Naive thymus-derived CD8-positive, alpha-beta T cell (primary cell): ENCODE data around the gene CCDC69. TPM values are rescaled to one million over a fixed set of nuclear protein-coding genes. Genes with fewer than 3 reads are reported as not detected.

Source experiments
- ATAC-seq, 2 donors: fragments of 150-1000 bp; cut with Tn5 transposase in 1 of 2; sonication (Bioruptor Pico), chemical (Tn5 transposase) in 1 of 2; 1 replicate in 1 of 2; 2 replicates in 1 of 2; pipeline ENCODE4 v1.10.0; 2021; ENCODE audit warnings: mild to moderate bottlenecking in 2 of 2, moderate library complexity in 2 of 2
- POLR2A ChIA-PET: fragments of 350-600 bp; sonication (Branson Sonifier 250); formaldehyde crosslinking; loops from one replicate; lab custom pipeline; 2021; ENCODE audit warnings: antibody characterized with exemption; lab: Charles Lee
- DNase-seq, 10 donors: peaks; one replicate each; pipeline versions ENCODE4 v3.0.0 to v3.0.0-alpha.2; 2020 to 2022
- H3K27ac Mint-ChIP-seq, 10 donors: one replicate each; pipeline ENCODE4 v1.8.0; 2020 to 2022; ENCODE audit warnings: mild to moderate bottlenecking in 10 of 10, mixed read lengths in 10 of 10, moderate library complexity in 4 of 10, inconsistent platforms in 1 of 10
- H3K27me3 Mint-ChIP-seq, 5 donors: one replicate each; pipeline ENCODE4 v1.8.0; 2021 to 2022; ENCODE audit warnings: mixed read lengths in 5 of 5
- H3K36me3 Mint-ChIP-seq, 3 donors: one replicate each; pipeline ENCODE4 v1.8.0; 2020 to 2022; ENCODE audit warnings: mixed read lengths in 3 of 3, mild to moderate bottlenecking in 2 of 3, inconsistent platforms in 1 of 3
- H3K4me1 Mint-ChIP-seq, 4 donors: one replicate each; pipeline ENCODE4 v1.8.0; 2021 to 2022; ENCODE audit warnings: mixed read lengths in 4 of 4
- H3K4me3 Mint-ChIP-seq, 10 donors: one replicate each; pipeline ENCODE4 v1.8.0; 2020 to 2022; ENCODE audit warnings: mild to moderate bottlenecking in 10 of 10, mixed read lengths in 10 of 10, moderate library complexity in 6 of 10, inconsistent platforms in 1 of 10
- H3K9me3 Mint-ChIP-seq, 9 donors: one replicate each; pipeline ENCODE4 v1.8.0; 2020 to 2022; ENCODE audit warnings: mixed read lengths in 9 of 9, mild to moderate bottlenecking in 3 of 9, inconsistent platforms in 1 of 9, moderate library complexity in 1 of 9
- polyA plus RNA-seq, 3 donors: library from polyadenylated mRNA; unstranded; fragments of 300-500 nt; fragmentation: Illumina TruSeq; gene quantifications; one replicate each; pipeline ENCODE4 v1.2.3, GENCODE V29; 2021
- total RNA-seq, 8 experiments: library from RNA in 2 of 8; stranded (reverse) in 2 of 8; gene quantifications; one replicate each; pipeline ENCODE4 v1.2.3 and lab custom pipeline; 2021 to 2026

The CCDC69 gene
- total and polyA plus RNA-seq, 5 experiments from 2014 or later = 79.8 to 151 (median 130) TPM

DNA sequence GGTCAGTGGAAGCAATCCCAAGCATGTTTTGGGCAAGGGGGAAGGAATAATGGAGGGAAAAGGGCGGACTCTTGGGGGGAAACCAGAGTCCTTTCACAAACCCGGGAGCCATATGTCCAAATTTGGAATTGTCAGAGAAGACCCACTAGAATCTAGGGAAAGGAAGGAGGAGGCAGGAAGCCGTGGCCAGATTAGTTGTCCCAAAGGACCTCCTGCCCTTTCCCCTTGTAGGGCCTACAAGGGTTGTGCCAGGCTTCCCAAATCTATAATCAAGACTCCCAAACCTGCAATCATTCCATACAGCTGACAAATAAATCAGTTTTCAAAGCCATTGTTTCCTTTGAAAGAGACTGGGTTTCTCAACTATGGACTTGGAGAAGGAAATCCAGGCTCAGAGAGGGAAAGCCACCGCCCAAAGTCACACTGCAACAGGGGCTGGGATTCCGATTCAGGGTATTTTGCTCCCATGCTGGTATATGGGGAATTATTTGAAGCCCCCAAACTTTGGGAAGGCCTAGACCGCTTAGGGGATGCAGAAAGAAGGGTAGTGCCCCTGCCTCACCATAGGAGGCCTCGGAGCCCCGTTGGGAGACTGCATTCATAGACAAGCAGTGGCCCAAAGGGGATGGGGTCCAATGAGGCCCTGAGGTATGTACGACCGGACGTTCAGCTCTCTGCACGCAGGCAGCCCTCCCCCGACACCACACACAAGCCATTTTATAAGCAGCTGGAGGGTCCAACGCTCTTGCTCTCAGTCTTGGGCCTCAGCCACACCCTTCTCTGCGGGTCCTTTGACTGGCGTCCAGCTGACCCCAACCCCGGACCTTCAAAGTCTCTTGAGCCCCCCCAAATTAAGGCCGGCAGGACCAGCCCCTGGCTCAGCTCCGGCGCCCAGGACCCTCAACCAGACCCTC lies 67.1 kb downstream of the CCDC69 start:
- H3K27ac Mint-ChIP-seq = peak overlapping the region; percentile 94 to 99 (median 96)
- H3K4me3 Mint-ChIP-seq = peak overlapping the region; percentile 93 to 99 (median 95)
- peak in 3 of 10 donors; percentile 22 to 33 (median 26) for DNase-seq

DNA sequence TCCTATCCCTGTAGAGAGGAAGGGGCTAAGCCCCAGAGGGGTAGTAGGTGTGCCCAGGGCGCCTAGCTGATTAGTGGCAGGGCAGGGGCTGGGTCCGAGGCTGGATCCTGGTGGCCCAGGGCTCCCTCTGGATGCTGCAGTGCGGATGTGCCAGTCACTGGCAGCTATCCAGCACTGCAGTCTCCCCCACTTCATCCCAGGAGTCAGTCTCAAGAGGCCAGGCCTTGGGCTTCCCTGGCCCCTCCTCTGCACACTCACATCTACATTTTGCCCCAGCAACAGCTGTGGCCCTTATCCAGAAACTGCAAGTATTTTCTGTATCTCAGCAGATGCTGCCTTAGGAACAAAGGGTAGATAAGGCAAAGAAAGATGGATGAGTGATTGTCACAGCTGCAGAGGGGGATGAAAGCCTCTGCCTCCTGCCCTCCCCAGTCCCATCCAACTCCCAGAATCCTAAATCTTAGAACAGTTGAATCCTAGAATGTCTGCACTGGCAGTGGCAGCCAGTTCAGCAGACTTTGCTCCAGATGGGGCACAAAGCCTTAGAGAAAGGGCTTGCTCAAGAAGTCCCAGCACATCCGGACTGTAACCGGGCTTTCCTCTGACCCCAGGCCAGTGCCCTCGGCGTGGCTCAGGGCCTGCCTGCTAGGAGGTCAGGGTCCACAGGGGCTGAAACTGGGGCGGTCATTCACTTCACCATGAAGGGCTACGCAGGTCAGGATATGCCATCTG lies 68.0 kb downstream of the CCDC69 start:
- ATAC-seq = peak; percentile 12 to 24
- H3K36me3 Mint-ChIP-seq = peaks cover 0 to 17% (median 7%) of the 10 kb centered on the region in 3 donors
- no peaks in the 10 kb centered on the region for H3K27me3 Mint-ChIP-seq
- no peaks in the 10 kb centered on the region for H3K9me3 Mint-ChIP-seq
- peak in 2 of 10 donors; percentile 29 to 37 for DNase-seq
- peaks cover 49 to 81% (median 70%) of the 10 kb centered on the region in 4 donors for H3K4me1 Mint-ChIP-seq
- POLR2A ChIA-PET = interaction anchor here (0.8 to 12.2 kb wide), 12 partner anchors 8 to 79 kb away, joined by 3 to 185 read pairs (median 5); partner anchors contain the start of gene CCDC69
- peak overlapping the region; percentile 94 to 99 (median 96) for H3K27ac Mint-ChIP-seq
- peak overlapping the region; percentile 93 to 99 (median 95) for H3K4me3 Mint-ChIP-seq

More for the DNA sequence above, 67.1 kb downstream of the CCDC69 start:
- Mint-ChIP-seq H3K27me3 (no peaks in the 10 kb centered on the region), H3K9me3 (no peaks in the 10 kb centered on the region), H3K4me1 (peaks cover 42 to 73% (median 65%) of the 10 kb centered on the region in 4 donors), H3K36me3 (peaks cover 0 to 17% (median 7%) of the 10 kb centered on the region in 3 donors)
- peak; percentile 15 to 24 for ATAC-seq
- POLR2A ChIA-PET = interaction anchor here (0.6 to 12.2 kb wide), 18 partner anchors 8 to 78 kb away, joined by 3 to 185 read pairs (median 4); partner anchors contain the start of gene CCDC69

DNA sequence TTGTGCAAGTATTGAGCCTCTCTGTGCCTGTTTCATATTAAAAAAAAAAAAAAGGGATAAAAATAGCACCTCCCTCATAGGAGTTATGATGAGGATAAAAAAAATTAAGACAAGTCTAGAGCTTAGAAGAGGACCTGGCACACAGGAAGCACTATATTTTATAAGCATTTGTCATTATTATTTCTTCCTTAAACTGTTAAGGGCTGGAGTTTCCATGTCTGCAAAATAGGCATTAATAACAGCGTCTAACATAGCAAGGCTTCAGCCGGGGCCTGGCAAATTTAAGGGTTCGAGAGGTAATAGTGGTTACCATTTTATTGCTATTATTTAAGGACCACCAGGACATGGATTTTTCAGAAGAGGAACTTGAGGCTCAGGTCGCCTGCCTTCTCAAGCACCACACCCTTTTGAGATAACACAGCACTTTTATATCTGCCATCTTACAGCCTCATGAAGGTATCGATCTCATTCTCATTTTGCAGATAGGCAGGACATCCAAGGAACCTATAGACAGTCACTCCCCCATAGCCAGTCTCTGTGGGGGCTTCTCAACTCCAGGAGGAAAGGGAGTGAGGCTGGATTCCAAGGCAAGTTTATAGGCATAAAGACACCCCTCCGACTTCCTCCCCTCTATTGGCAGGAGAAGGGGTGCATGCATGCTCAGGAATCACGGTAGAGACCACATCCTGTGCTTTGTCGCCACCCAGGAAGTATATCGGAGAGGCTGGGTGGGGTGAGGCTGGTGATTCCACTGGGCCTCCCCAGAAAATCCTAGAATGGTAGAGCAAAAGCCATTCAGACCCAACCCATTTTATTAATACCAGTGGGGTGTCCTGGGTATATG lies 68.7 kb downstream of the CCDC69 start:
- peaks cover 0 to 17% (median 7%) of the 10 kb centered on the region in 3 donors for H3K36me3 Mint-ChIP-seq
- peak; percentile 42 to 65 for ATAC-seq
- H3K4me1 Mint-ChIP-seq = peaks cover 50 to 84% (median 73%) of the 10 kb centered on the region in 4 donors
- POLR2A ChIA-PET = interaction anchor here (0.7 to 12.2 kb wide), 18 partner anchors 9 to 97 kb away, joined by 3 to 185 read pairs (median 4); partner anchors contain the start of genes CCDC69 and GM2A
- peak in 9 of 10 donors; percentile 44 to 82 (median 60) for DNase-seq
- no peaks in the 10 kb centered on the region for H3K27me3 Mint-ChIP-seq
- peak overlapping the region; percentile 94 to 99 (median 96) for H3K27ac Mint-ChIP-seq
- H3K4me3 Mint-ChIP-seq = peak overlapping the region; percentile 93 to 99 (median 95)
- H3K9me3 Mint-ChIP-seq = no peaks in the 10 kb centered on the region

DNA sequence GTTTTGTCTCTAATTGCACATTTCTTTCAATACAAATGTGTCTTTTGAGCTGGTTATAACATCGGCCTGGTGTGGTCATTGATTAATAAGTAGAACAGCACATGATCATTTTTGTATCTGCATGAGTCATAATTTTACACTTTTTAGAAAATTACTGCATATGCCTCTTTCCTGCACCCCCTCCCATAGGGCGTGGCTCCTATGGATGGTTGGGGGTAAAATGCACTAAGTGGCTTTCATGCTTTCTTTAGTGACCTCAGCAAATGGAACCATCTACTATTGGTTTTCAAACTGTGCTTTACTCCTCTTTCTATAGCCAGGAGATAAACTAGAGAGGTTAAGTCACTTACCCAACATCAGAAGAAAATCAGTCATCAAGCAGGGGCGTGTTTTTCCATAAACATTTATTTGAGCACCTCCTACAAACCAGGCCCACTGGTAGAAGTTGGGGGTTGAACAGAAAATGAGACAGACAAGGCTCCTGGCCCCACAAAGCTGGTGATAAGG lies 70.1 kb downstream of the CCDC69 start:
- no peaks in the 10 kb centered on the region for H3K27me3 Mint-ChIP-seq
- DNase-seq = no peak
- H3K4me3 Mint-ChIP-seq = peak overlapping the region; percentile 29 to 99 (median 82)
- H3K36me3 Mint-ChIP-seq = peaks cover 0 to 20% (median 7%) of the 10 kb centered on the region in 3 donors
- peak overlapping the region; percentile 90 to 100 (median 98) for H3K27ac Mint-ChIP-seq
- POLR2A ChIA-PET = interaction anchor here (1.0 to 12.2 kb wide), 7 partner anchors 10 to 71 kb away, joined by 3 to 185 read pairs (median 4); no protein-coding TSS in a partner anchor
- H3K4me1 Mint-ChIP-seq = peaks cover 53 to 89% (median 81%) of the 10 kb centered on the region in 4 donors
- no peak for ATAC-seq
- H3K9me3 Mint-ChIP-seq = no peaks in the 10 kb centered on the region

DNA sequence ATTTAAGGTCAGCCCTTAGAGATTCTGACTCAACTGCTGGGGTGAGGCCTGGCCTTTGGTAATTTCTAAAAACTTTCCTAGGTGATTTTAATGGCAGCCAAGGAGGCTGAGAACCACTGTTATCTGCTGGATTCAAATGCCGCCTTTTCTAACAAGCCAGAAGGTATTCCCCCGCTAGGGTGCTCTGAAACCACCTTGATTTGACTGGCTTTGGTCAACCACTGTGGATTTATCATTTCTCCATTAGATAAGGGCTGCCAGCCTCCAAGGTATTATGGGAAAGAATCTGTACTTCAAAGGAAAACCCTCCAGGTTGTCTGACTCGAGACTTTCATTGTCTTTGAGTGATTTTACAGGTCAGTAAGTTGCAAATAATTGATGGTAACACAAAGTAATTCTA lies 70.6 kb downstream of the CCDC69 start:
- POLR2A ChIA-PET = interaction anchor here (0.8 to 12.2 kb wide), 5 partner anchors 12 to 72 kb away, joined by 3 to 185 read pairs (median 5); no protein-coding TSS in a partner anchor
- no peak for ATAC-seq
- H3K27ac Mint-ChIP-seq = peak overlapping the region; percentile 90 to 100 (median 98)
- H3K27me3 Mint-ChIP-seq = no peaks in the 10 kb centered on the region
- peaks cover 0 to 20% (median 7%) of the 10 kb centered on the region in 3 donors for H3K36me3 Mint-ChIP-seq
- H3K4me3 Mint-ChIP-seq = peak overlapping the region in 9 of 10 donors; percentile 29 to 99 (median 94)
- H3K9me3 Mint-ChIP-seq = no peaks in the 10 kb centered on the region
- H3K4me1 Mint-ChIP-seq = peaks cover 52 to 89% (median 81%) of the 10 kb centered on the region in 4 donors
- no peak for DNase-seq

DNA sequence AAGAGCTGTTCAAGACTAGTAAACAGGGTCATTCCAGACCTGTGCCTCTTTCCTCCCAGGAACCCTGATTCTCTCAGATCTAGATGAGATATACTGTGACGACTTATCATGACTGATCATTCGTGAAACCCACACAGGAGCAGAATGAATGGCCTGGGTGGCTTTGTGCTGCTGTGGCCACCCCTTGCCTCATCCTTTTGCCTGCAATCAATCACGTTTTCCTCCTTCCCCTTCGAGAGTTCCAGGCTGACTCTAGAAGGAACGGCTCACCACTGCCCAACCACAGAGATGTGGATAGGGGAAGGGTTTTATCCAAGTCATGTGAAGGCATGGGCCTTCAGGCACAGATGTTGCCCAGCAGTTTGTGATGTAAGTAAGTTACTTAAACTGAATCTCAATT lies 72.1 kb downstream of the CCDC69 start:
- peak overlapping the region; percentile 94 to 100 (median 98) for H3K27ac Mint-ChIP-seq
- no peak for DNase-seq
- H3K36me3 Mint-ChIP-seq = peaks cover 0 to 30% (median 12%) of the 10 kb centered on the region in 3 donors
- no peaks in the 10 kb centered on the region for H3K9me3 Mint-ChIP-seq
- ATAC-seq = no peak
- peak overlapping the region; percentile 71 to 95 (median 82) for H3K4me3 Mint-ChIP-seq
- POLR2A ChIA-PET = interaction anchor here (0.8 to 12.2 kb wide), 3 partner anchors 10 to 72 kb away, joined by 3 to 185 read pairs (median 88); partner anchors contain the start of gene CCDC69
- peaks cover 56 to 99% (median 92%) of the 10 kb centered on the region in 4 donors for H3K4me1 Mint-ChIP-seq
- no peaks in the 10 kb centered on the region for H3K27me3 Mint-ChIP-seq

DNA sequence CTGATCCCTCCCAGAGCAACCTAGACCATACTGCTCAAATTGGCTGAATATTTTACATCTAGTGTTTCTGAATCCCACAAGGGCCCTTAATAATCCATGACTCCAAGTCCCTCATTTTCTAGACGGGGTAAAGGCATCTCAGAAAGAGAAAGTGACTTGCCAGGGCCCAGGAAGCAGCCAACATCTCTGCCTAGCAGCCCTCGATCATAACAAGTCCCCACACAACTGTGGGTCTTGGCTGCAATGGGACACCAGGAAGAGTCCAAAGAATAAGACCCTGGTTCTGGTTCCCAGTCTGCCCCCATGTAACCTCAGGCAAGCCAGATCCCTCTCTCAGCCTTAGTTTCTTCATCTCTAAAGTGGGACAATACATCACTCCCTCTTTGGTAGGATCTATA lies 72.6 kb downstream of the CCDC69 start:
- Mint-ChIP-seq H3K27ac (peak overlapping the region; percentile 94 to 100 (median 98)), H3K36me3 (peaks cover 0 to 36% (median 16%) of the 10 kb centered on the region in 3 donors), H3K4me1 (peaks cover 54 to 100% (median 96%) of the 10 kb centered on the region in 4 donors), H3K27me3 (no peaks in the 10 kb centered on the region), H3K4me3 (peak overlapping the region; percentile 71 to 95 (median 82)), H3K9me3 (no peaks in the 10 kb centered on the region)
- POLR2A ChIA-PET = interaction anchor here (0.8 to 12.2 kb wide), 6 partner anchors 10 to 87 kb away, joined by 3 to 185 read pairs (median 6); partner anchors contain the start of gene CCDC69
- no peak for ATAC-seq
- peak in 3 of 10 donors; percentile 24 to 32 (median 28) for DNase-seq

DNA sequence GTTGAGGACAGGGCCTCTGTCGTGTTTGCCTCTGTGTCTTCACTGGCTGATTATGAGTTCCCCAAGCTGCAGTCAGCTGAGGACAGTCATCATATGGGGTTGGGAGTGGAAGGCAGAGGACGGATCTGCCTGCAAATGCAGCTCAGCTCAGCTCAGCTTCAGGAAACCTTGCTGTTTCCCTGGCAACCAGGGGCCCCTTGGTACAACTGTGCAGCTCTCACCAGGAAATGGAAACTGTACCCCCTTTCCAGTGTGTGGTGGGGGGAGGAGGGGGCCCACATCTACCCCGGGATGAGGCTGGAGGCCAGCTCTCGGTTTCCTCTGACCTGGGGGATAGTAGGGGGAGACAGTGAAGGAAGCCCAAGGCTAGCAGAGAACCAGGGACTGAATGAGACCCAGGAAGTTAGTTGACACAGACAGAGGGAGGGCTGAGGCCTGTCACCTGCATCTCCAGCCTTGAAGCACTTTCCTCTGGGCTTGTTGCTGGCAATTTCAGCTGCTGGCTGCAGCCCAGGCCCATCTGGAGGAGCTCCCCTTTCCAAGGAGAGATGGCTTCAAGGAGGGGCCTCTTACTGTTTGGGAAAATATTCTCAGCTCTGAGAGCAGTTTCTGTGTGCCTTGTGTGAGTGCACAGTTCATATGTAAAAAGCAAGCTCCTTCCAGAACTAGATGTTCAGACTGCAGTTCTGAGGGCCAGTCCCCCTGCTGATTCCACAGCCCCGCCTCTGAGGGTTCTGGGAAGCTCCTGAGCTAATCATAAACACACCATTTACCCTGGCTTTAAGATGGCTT lies 73.2 kb downstream of the CCDC69 start:
- DNase-seq = peak; percentile 61 to 92 (median 82)
- Mint-ChIP-seq H3K9me3 (no peaks in the 10 kb centered on the region), H3K4me1 (peaks cover 53 to 100% (median 97%) of the 10 kb centered on the region in 4 donors), H3K27me3 (no peaks in the 10 kb centered on the region), H3K4me3 (peak overlapping the region; percentile 71 to 95 (median 82)), H3K36me3 (peaks cover 0 to 40% (median 18%) of the 10 kb centered on the region in 3 donors), H3K27ac (peak overlapping the region; percentile 94 to 100 (median 98))
- POLR2A ChIA-PET = interaction anchor here (0.7 to 12.2 kb wide), 11 partner anchors 9 to 101 kb away, joined by 3 to 185 read pairs (median 4); partner anchors contain the start of gene CCDC69
- peak; percentile 79 to 93 for ATAC-seq

DNA sequence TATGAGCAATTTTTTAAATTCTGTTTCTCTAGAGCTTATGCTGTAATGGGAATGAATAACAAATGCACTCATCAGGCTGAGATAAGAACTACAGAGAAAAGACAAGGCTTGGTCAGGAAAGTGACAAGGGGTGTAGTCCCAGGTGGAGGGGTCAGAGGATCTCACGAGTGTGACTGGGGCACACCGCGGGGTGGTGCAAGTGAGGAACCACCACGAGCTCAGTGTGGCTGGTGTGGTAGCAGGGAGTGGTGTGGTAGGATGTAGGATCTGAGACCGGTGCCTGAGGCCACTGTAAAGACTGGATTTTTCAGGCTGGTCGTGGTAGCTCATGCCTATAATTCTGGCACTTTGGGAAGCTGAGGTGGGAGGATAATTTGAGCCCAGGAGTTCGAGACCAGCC lies 75.3 kb downstream of the CCDC69 start:
- peak overlapping the region; percentile 94 to 100 (median 98) for H3K27ac Mint-ChIP-seq
- POLR2A ChIA-PET = interaction anchor here (0.6 to 12.2 kb wide), 9 partner anchors 7 to 75 kb away, joined by 3 to 185 read pairs (median 7); partner anchors contain the start of genes ANXA6 and CCDC69
- ATAC-seq (no peak), DNase-seq (peak in 1 of 10 donors; percentile 22)
- H3K27me3 Mint-ChIP-seq = no peaks in the 10 kb centered on the region
- H3K36me3 Mint-ChIP-seq = peaks cover 0 to 49% (median 21%) of the 10 kb centered on the region in 3 donors
- peak overlapping the region; percentile 34 to 94 (median 80) for H3K4me3 Mint-ChIP-seq
- H3K4me1 Mint-ChIP-seq = peaks cover 54 to 100% (median 100%) of the 10 kb centered on the region in 4 donors
- no peaks in the 10 kb centered on the region for H3K9me3 Mint-ChIP-seq

DNA sequence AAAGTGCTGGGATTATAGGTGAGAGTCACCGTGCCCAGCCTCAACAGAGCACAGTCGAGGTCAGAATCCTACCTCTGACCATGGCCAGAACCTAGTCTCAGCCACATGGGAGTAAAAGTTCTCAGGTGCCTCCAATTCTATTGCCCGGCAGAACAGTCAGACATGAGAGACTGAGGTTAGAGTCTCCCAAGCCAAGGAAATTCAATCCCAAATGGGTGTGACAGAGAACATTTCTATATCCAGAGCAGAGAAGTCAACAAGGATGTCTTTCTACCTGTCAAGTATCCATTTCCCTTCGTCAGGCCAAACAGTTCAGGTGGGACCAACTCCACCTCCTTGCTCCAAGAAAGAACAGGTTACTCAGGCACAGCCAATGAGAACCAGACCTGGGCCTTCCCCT lies 76.9 kb downstream of the CCDC69 start:
- Mint-ChIP-seq H3K27ac (peak overlapping the region; percentile 94 to 100 (median 98)), H3K9me3 (no peaks in the 10 kb centered on the region), H3K36me3 (peaks cover 0 to 45% (median 18%) of the 10 kb centered on the region in 3 donors), H3K4me1 (peaks cover 56 to 100% (median 100%) of the 10 kb centered on the region in 4 donors), H3K4me3 (peak overlapping the region in 8 of 10 donors; percentile 20 to 94 (median 77)), H3K27me3 (no peaks in the 10 kb centered on the region)
- POLR2A ChIA-PET = interaction anchor here (1.1 to 12.2 kb wide), 4 partner anchors 5 to 21 kb away, joined by 3 to 185 read pairs (median 10); partner anchors contain the start of gene ANXA6
- ATAC-seq (no peak), DNase-seq (no peak)
